Panc1 (cell line): ENCODE measurements around the gene ATP11A. TPM values are rescaled to one million over a fixed set of nuclear protein-coding genes. Genes with fewer than 3 reads are reported as not detected.

ENCODE experiments used
- ATAC-seq: fragments of 200-7000 bp; cut with Tn5 transposase; 2 replicates; pipeline ENCODE4 v1.9.1; 2020; ENCODE audit warnings: mild to moderate bottlenecking, moderate library complexity
- BruUV-seq: library from RNA; stranded (reverse); fragments of 400-500 nt; replicated peaks from 2 replicates; lab custom pipeline; 2021; lab: Mats Ljungman, UMichigan
- CTCF ChIA-PET: fragments of 300-600 bp; sonication (Branson Sonifier 250); formaldehyde crosslinking; loops from one replicate; lab custom pipeline; 2022; ENCODE audit warnings: antibody characterized with exemption; lab: Charles Lee
- POLR2A ChIA-PET: fragments of 300-600 bp; sonication (Branson Sonifier 250); formaldehyde crosslinking; loops from one replicate; lab custom pipeline; 2022; ENCODE audit warnings: antibody characterized with exemption; lab: Charles Lee
- DNase-seq: peaks from one replicate; pipeline ENCODE4 v3.0.0-alpha.2; 2010; ENCODE audit warnings: low read depth, low spot score
- H3K27ac ChIP-seq: 2 replicates; pipeline ENCODE4 v1.5.1; 2011; ENCODE audit warnings: mild to moderate bottlenecking, low read length, inconsistent platforms
- H3K27me3 ChIP-seq: fragments of 200-500 bp; sonication (Bioruptor generic); 2 replicates; pipeline ENCODE4 v1.6.0; 2014; ENCODE audit warnings: low read length, inconsistent platforms; ENCODE audit not compliant: control insufficient read depth, insufficient read depth
- H3K36me3 ChIP-seq: fragments of 200-500 bp; sonication (Bioruptor generic); 2 replicates; pipeline ENCODE4 v1.5.1; 2014; ENCODE audit warnings: inconsistent platforms, mild to moderate bottlenecking, low read length, moderate library complexity; ENCODE audit not compliant: control insufficient read depth, insufficient read depth
- H3K4me1 ChIP-seq: 2 replicates; pipeline ENCODE4 v1.5.1; 2011; ENCODE audit warnings: inconsistent platforms, mild to moderate bottlenecking, low read length, moderate library complexity; ENCODE audit not compliant: control insufficient read depth, insufficient read depth
- H3K4me3 ChIP-seq, 2 experiments: 2 replicates each; pipeline ENCODE4 v1.5.1; 2011 to 2012; ENCODE audit warnings: low read depth in 2 of 2, low read length in 2 of 2, mild to moderate bottlenecking in 2 of 2, inconsistent platforms in 1 of 2, moderate library complexity in 1 of 2
- H3K9me3 ChIP-seq: fragments of 200-500 bp; sonication (Bioruptor generic); 2 replicates; pipeline ENCODE4 v1.5.1; 2014; ENCODE audit warnings: low read depth, mild to moderate bottlenecking, inconsistent platforms, low read length, moderate library complexity; ENCODE audit not compliant: control insufficient read depth, insufficient read depth
- POLR2AphosphoS5 ChIP-seq: IDR thresholded peaks from 2 replicates; pipeline ENCODE4 v1.6.1; 2012; ENCODE audit warnings: mild to moderate bottlenecking, low read depth, low read length, moderate library complexity
- SIN3A ChIP-seq: IDR thresholded peaks from 2 replicates; pipeline ENCODE4 v1.6.1; 2012; ENCODE audit warnings: low read depth, mild to moderate bottlenecking, low read length, moderate library complexity, borderline replicate concordance; ENCODE audit not compliant: insufficient read depth
- TCF7L2 ChIP-seq: IDR thresholded peaks from 2 replicates; pipeline ENCODE4 v1.6.1; 2011; ENCODE audit warnings: mild to moderate bottlenecking, low read depth, low read length, inconsistent platforms
- in situ Hi-C: cut with HindIII; loops from 2 replicates; pipeline ENCODE4 v1.10.0; 2016; ENCODE audit warnings: low sequenced_read_pairs, low pct_unique_long_range_greater_than_20kb
- intact Hi-C: fragments of 100-400 bp; cut with micrococcal nuclease; formaldehyde crosslinking; loops from one replicate; pipeline ENCODE4 v1.10.0; 2022; ENCODE audit not compliant: unreplicated experiment
- total RNA-seq: library from RNA; stranded (reverse); gene quantifications from one replicate; pipeline ENCODE4 v1.2.1, GENCODE V29; 2021; ENCODE audit not compliant: unreplicated experiment
- TF ChIP-seq, protein P1 (sequence below): fragments of 450-650 bp; IDR thresholded peaks from 2 replicates; pipeline ENCODE4 v1.5.1; 2017; ENCODE audit warnings: mild to moderate bottlenecking
- TF ChIP-seq, protein P2 (sequence below), 2 experiments: IDR thresholded peaks; 2 replicates each; pipeline ENCODE4 v1.6.1; 2011 to 2012; ENCODE audit warnings: low read depth in 2 of 2, control low read depth in 1 of 2, low read length in 1 of 2, mild to moderate bottlenecking in 1 of 2, moderate library complexity in 1 of 2; ENCODE audit not compliant: insufficient read depth in 1 of 2

The ATP11A gene
- total RNA-seq, 1 experiment from 2014 or later, result 85.8 TPM

DNA sequence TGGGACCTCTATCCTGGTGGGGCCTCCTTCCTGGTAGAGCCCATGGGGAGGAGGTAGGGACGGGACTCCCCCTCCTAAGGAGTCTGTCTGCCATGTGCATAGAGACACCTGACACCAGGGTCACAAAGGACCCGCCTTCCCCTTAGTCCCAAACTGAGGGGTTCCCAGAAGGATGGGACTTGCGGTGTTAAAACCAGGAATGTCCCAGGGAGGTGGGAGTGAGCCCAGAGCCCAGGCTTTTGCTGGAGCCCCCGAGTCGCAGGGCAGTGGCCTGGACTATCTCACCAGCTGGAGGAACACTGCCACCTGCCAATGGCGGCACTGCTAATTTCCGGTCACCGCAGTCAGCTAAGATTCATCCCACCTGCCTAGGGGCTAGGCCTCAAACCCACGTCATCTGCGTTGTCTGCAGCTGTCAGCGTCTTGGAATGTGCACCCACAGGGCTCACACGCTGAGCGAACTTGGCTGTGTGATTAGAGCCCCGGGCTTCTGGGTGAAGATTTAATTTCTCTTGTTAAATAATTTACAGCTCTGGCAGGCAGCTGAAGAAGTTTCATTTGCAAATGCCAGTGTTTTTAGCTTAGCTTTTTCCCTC lies 31.9 kb upstream of the ATP11A start:
- no peaks in the 10 kb centered on the region for H3K27me3 ChIP-seq
- no TSS peak for BruUV-seq
- ATAC-seq (no peak), DNase-seq (no peak)
- H3K4me3 ChIP-seq, result no peak overlapping the region
- CTCF ChIA-PET, result no interaction called here
- no peak for TF ChIP-seq POLR2AphosphoS5
- TF ChIP-seq, protein P1, sequence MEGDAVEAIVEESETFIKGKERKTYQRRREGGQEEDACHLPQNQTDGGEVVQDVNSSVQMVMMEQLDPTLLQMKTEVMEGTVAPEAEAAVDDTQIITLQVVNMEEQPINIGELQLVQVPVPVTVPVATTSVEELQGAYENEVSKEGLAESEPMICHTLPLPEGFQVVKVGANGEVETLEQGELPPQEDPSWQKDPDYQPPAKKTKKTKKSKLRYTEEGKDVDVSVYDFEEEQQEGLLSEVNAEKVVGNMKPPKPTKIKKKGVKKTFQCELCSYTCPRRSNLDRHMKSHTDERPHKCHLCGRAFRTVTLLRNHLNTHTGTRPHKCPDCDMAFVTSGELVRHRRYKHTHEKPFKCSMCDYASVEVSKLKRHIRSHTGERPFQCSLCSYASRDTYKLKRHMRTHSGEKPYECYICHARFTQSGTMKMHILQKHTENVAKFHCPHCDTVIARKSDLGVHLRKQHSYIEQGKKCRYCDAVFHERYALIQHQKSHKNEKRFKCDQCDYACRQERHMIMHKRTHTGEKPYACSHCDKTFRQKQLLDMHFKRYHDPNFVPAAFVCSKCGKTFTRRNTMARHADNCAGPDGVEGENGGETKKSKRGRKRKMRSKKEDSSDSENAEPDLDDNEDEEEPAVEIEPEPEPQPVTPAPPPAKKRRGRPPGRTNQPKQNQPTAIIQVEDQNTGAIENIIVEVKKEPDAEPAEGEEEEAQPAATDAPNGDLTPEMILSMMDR, result no peak
- no peak for TF ChIP-seq SIN3A
- TF ChIP-seq, protein P2, sequence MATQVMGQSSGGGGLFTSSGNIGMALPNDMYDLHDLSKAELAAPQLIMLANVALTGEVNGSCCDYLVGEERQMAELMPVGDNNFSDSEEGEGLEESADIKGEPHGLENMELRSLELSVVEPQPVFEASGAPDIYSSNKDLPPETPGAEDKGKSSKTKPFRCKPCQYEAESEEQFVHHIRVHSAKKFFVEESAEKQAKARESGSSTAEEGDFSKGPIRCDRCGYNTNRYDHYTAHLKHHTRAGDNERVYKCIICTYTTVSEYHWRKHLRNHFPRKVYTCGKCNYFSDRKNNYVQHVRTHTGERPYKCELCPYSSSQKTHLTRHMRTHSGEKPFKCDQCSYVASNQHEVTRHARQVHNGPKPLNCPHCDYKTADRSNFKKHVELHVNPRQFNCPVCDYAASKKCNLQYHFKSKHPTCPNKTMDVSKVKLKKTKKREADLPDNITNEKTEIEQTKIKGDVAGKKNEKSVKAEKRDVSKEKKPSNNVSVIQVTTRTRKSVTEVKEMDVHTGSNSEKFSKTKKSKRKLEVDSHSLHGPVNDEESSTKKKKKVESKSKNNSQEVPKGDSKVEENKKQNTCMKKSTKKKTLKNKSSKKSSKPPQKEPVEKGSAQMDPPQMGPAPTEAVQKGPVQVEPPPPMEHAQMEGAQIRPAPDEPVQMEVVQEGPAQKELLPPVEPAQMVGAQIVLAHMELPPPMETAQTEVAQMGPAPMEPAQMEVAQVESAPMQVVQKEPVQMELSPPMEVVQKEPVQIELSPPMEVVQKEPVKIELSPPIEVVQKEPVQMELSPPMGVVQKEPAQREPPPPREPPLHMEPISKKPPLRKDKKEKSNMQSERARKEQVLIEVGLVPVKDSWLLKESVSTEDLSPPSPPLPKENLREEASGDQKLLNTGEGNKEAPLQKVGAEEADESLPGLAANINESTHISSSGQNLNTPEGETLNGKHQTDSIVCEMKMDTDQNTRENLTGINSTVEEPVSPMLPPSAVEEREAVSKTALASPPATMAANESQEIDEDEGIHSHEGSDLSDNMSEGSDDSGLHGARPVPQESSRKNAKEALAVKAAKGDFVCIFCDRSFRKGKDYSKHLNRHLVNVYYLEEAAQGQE (IDR thresholded peaks at IDR 0.05; ENCODE audit: insufficient read depth in 1 of 2, low read depth in 2 of 2, low read length in 1 of 2), result no peak
- TF ChIP-seq TCF7L2, result no peak
- in situ Hi-C loops, result no loop called here
- intact Hi-C loops, result no loop called here
- no peaks in the 10 kb centered on the region for H3K4me1 ChIP-seq
- H3K27ac ChIP-seq, result no peak overlapping the region
- no peaks in the 10 kb centered on the region for H3K36me3 ChIP-seq
- POLR2A ChIA-PET, result no interaction called here
- H3K9me3 ChIP-seq, result no peaks in the 10 kb centered on the region

DNA sequence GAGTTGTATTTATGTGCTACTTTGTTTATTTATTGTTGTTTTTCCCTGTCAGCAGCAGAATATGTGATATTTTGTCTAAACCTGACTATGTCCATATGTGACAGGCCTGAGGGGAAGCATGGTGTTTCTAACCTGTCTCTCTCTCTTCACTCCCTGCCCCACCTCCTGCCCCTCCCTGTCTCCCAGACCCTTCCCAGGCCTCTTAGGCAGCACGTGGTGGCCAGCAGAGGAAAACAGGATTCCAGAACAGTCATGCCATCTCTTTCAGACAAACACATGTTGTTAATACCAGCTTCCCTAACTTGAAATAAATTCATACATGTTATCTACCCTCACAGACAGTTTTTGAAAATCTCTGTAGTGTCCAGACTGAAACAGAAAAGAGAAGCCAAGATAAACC lies 31.0 kb upstream of the ATP11A start:
- CTCF ChIA-PET, result no interaction called here
- TF ChIP-seq POLR2AphosphoS5 (no peak), TCF7L2 (no peak), SIN3A (no peak)
- TF ChIP-seq, protein P2 (IDR thresholded peaks at IDR 0.05; ENCODE audit: insufficient read depth in 1 of 2, low read depth in 2 of 2, low read length in 1 of 2), result no peak
- TF ChIP-seq, protein P1, result no peak
- BruUV-seq, result no TSS peak
- Histone ChIP-seq H3K27ac (no peak overlapping the region), H3K27me3 (no peaks in the 10 kb centered on the region), H3K36me3 (no peaks in the 10 kb centered on the region), H3K9me3 (no peaks in the 10 kb centered on the region), H3K4me1 (no peaks in the 10 kb centered on the region), H3K4me3 (no peak overlapping the region)
- POLR2A ChIA-PET, result no interaction called here
- DNase-seq (no peak), ATAC-seq (no peak)
- in situ Hi-C loops, result no loop called here
- intact Hi-C loops, result no loop called here
